Testis (tissue), 2 donors: ENCODE results near the gene TNFRSF21.

Source experiments
- POLR2A ChIP-seq: fragments of 450-650 bp; IDR thresholded peaks from one replicate; pipeline ENCODE4 v1.6.1; 2017; ENCODE audit warnings: antibody characterized with exemption, mild to moderate bottlenecking, moderate library complexity
- TF ChIP-seq, protein P1 (sequence below), 3 experiments: fragments of 450-650 bp in 2 of 3; fragments of 200-600 bp in 1 of 3; sonication (generic) in 1 of 3; IDR thresholded peaks; one replicate each; pipeline ENCODE4 v1.5.1; 2016 to 2019; ENCODE audit warnings: antibody characterized with exemption in 3 of 3, mild to moderate bottlenecking in 2 of 3, moderate library complexity in 1 of 3

DNA sequence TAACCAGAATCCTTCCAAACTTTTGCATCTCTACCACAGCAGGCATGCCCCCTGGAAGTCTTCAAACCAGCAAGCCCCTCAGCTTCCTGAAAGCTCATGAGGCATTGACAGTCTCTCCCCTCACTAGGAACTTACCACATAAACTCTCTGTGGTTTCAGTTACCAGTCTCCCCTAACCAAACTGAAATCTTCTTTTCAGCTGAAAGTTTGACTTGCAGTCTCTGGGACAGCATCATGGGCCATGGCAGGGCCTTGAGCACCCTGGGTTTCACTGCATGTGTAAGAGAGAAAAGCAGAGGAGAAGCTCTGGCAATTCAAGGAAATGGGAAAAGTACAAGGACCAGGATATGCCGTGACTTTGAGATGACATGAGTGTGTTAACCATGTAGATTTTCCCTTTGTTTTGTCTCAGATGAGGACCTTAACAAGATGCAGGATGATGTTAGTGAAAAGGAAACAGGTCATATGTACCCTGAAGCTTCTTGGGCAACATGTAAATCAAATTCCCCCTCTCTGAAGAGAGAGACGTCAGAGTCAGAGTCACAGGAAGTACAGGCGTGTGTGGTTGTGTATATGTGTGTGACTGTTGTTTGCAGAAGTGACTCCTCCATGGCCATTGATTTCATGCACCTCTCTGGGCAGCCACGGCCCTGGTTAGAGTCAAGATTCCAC, 106.3 kb downstream of the TNFRSF21 start:
- TF ChIP-seq, protein P1, sequence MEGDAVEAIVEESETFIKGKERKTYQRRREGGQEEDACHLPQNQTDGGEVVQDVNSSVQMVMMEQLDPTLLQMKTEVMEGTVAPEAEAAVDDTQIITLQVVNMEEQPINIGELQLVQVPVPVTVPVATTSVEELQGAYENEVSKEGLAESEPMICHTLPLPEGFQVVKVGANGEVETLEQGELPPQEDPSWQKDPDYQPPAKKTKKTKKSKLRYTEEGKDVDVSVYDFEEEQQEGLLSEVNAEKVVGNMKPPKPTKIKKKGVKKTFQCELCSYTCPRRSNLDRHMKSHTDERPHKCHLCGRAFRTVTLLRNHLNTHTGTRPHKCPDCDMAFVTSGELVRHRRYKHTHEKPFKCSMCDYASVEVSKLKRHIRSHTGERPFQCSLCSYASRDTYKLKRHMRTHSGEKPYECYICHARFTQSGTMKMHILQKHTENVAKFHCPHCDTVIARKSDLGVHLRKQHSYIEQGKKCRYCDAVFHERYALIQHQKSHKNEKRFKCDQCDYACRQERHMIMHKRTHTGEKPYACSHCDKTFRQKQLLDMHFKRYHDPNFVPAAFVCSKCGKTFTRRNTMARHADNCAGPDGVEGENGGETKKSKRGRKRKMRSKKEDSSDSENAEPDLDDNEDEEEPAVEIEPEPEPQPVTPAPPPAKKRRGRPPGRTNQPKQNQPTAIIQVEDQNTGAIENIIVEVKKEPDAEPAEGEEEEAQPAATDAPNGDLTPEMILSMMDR (IDR thresholded peaks at IDR 0.05) = no peak
- TF ChIP-seq POLR2A = no peak
